Fibroblast of pulmonary artery (primary cell): ENCODE data around the gene THSD7B.
A peak's percentile ranks its signal among the peaks of the same experiment; 100 is the strongest.

Source experiments
- DNase-seq: peaks from one replicate; pipeline ENCODE4 v3.0.0-alpha.2; 2010; ENCODE audit warnings: low read depth
- H3K4me3 ChIP-seq: replicated peaks from 2 replicates; pipeline ENCODE4 v1.5.1; 2011; ENCODE audit warnings: low read depth, mild to moderate bottlenecking, control low read depth, low read length, moderate library complexity
- CTCF ChIP-seq: IDR thresholded peaks from 2 replicates; pipeline ENCODE4 v1.5.1; 2011; ENCODE audit warnings: mild to moderate bottlenecking, control low read depth, low read length, inconsistent platforms; ENCODE audit errors: missing control alignments

THSD7B gene

DNA sequence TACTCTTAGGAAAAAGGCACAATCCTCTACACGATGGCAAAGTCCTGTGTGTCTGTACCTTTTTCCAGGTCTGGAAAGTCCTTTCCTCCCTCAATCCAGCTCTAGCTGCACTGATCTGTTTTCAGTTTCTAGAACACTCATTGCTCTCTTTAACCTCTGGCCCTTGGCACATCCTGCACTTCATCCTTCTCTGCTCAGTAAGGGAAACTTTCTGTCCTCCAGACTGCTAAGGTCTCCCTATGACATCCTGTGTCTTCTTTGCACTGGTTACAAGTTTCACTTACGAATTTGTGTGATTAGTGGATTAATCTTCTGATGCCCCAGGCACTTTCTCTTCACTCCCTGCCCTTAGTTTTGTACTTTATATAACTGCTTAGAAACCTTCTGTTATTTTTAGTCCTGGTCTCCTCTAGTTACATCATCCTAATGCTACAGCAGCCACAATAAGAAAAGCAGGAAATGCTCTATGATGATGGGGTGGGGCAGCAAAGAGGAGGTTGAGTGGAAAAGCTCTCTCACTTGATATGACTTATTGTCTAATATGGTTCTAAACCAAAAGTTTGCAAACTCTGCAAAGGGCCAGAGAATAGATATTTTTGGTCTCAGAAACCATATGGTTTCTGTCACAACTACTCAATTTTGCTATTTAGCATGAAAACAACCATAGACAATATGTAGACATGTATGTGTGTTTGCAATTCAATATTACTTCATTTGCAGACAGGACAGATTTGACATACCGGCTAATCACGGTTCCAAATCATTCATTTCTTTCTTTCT, 568.2 kb downstream of the THSD7B start:
- peak; percentile 3 for DNase-seq
- no peak overlapping the region for H3K4me3 ChIP-seq
- TF ChIP-seq CTCF, result no peak

DNA sequence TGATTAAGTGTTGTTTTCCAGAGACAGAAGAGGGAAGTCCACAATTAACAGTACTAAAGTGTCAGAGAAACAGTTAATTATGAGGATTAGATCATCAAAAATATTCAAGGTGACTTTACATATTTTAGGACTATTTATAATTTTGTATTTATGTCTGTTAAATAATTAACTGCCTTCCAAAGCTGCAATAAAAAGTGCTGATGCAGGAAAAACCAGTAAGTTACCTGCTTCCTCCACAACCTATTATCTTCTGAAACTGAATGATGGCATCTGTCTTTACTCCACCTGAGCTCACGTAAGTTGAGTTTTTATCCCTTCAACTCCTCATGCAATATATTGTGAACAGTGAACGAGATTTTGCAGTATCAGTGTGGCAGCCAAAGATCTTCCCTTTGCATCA, 570.7 kb downstream of the THSD7B start:
- DNase-seq, result no peak
- no peak for TF ChIP-seq CTCF
- H3K4me3 ChIP-seq, result no peak overlapping the region

DNA sequence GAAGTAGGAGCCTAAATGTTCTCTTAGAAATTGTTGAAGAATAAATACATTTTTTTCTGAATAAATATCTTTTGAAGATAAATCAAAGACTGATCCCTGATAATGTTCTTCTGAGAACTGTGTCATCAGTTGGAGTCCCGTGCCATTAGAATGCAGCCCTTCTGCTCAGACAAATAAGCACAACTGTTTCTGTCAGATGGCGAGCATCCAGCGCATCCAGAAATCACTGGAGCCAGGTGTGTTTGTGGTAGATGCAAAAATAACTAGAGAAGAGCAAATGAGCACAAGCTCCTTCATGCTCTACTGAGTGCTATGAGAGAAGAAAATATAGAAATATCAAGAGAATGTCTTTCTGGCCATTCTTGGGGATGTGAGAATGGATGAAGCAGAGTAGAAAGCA, 573.7 kb downstream of the THSD7B start:
- no peak overlapping the region for H3K4me3 ChIP-seq
- DNase-seq, result no peak
- TF ChIP-seq CTCF, result no peak

- DNase-seq, result no peak
- no peak overlapping the region for H3K4me3 ChIP-seq
- no peak for TF ChIP-seq CTCF
Measured at GRCh38 chr2:137345994-137346393, 580.6 kb downstream of the THSD7B start.

DNA sequence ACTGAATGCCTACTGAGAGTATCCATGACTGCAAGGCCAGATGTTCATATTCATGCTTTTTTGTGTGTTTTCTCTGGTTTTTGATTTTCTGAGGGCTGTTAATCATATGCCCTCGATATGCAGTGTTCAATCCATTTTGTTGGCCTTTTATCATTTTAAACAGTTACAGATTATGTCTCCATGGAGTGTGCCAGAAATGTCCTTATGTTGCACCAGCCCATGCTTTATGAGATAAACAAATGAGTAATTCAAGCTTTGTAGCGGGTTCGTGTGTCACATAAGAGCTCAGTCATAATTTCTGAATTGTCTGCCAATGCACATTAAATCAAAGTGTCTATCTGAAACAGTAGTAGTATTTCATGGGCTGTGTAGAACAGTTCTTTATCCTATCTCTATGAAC, 583.0 kb downstream of the THSD7B start:
- no peak for DNase-seq
- no peak for TF ChIP-seq CTCF
- H3K4me3 ChIP-seq, result no peak overlapping the region

- no peak overlapping the region for H3K4me3 ChIP-seq
- no peak for DNase-seq
- no peak for TF ChIP-seq CTCF
Measured at GRCh38 chr2:137357634-137358033, 592.3 kb downstream of the THSD7B start.

DNA sequence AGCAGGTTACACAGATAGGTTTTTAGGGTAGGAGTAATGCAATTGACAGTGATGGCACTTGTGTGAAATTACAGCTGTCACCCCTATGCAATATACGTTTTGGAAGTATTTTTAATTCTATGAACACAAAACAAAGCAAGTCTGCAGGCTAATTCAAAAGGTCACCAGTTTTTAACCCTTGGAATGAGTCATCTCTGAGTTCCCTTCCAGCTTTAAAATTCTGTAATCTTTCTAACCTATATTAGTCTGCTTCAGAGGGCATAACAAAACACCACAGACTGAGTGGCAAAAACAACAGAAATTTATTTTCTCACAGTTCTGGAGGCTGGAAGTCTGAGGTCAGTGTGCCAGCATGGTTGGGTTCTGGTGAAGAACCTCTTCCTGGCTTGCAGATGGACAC, 602.0 kb downstream of the THSD7B start:
- TF ChIP-seq CTCF, result no peak
- peak; percentile 6 for DNase-seq
- H3K4me3 ChIP-seq, result no peak overlapping the region
